Kidney epithelial cell (primary cell): ENCODE data around the gene CEP68. TPM values are rescaled to one million over a fixed set of nuclear protein-coding genes. Genes with fewer than 3 reads are reported as not detected.

Source experiments
- DNase-seq: peaks from one replicate; pipeline ENCODE4 v3.0.0-alpha.2; 2010; ENCODE audit warnings: low read depth
- H3K27me3 ChIP-seq: 2 replicates; pipeline ENCODE4 v1.6.0; 2011; ENCODE audit warnings: low read length; ENCODE audit not compliant: control insufficient read depth, insufficient read depth
- H3K36me3 ChIP-seq: 2 replicates; pipeline ENCODE4 v1.5.1; 2011; ENCODE audit warnings: low read length; ENCODE audit not compliant: control insufficient read depth, insufficient read depth
- H3K4me3 ChIP-seq: 2 replicates; pipeline ENCODE4 v1.5.1; 2011; ENCODE audit warnings: low read depth, mild to moderate bottlenecking, control low read depth, low read length
- total RNA-seq: library from RNA; depleted of rRNA; stranded (reverse); fragments of >200 nt; gene quantifications from 2 replicates; pipeline ENCODE4 v1.2.3, GENCODE V29; 2015
- TF ChIP-seq, protein P1 (sequence below): IDR thresholded peaks from 2 replicates; pipeline ENCODE4 v1.5.1; 2011; ENCODE audit warnings: mild to moderate bottlenecking, moderate library complexity, low read length, control low read depth, inconsistent platforms; ENCODE audit not compliant: insufficient read depth, poor library complexity, severe bottlenecking

Gene CEP68
- total RNA-seq, 1 donor from 2014 or later: 5.2 TPM

DNA sequence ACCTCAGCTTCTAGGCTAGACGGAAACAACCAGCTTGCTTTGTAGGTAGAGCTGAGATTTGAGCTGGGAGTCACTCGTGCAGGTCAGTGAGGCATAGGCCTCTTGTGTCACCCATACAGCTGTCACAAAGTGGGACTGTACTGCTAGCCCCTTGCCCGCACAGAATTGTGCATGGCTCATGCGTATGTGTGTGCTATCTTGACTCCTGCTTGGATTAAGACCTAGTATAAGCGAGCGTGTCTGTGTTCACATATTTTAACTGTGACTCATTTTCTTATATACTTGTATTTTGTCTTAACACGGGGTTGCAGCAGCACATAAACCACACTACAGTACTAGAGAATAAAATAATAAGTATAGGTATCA is 20.1 kb downstream of the CEP68 start:
- DNase-seq: no peak

DNA sequence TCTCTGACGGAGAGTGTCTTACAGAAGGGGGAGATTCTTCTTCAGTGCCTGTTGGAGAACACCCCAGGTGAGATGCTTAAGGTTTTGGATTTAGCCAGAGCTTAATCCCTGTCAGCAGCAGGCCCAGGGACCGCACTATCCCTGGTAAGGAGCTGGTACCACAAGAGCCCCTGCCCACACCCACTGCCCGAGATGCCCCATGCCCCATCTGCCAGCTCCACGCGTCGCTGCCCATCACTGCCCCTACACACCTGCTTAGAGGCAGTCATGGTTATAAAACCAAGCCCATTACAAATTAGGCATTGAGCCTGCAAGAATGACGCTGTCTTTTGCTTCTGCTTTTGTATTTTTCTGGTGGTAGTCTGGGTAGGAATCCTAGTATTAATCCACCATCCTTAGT is 21.7 kb downstream of the CEP68 start:
- Histone ChIP-seq H3K36me3 (peaks cover 4% of the 10 kb centered on the region), H3K4me3 (no peak overlapping the region), H3K27me3 (no peaks in the 10 kb centered on the region)
- DNase-seq: no peak
- TF ChIP-seq, protein P1, sequence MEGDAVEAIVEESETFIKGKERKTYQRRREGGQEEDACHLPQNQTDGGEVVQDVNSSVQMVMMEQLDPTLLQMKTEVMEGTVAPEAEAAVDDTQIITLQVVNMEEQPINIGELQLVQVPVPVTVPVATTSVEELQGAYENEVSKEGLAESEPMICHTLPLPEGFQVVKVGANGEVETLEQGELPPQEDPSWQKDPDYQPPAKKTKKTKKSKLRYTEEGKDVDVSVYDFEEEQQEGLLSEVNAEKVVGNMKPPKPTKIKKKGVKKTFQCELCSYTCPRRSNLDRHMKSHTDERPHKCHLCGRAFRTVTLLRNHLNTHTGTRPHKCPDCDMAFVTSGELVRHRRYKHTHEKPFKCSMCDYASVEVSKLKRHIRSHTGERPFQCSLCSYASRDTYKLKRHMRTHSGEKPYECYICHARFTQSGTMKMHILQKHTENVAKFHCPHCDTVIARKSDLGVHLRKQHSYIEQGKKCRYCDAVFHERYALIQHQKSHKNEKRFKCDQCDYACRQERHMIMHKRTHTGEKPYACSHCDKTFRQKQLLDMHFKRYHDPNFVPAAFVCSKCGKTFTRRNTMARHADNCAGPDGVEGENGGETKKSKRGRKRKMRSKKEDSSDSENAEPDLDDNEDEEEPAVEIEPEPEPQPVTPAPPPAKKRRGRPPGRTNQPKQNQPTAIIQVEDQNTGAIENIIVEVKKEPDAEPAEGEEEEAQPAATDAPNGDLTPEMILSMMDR: no peak

More for the DNA sequence above, 20.1 kb downstream of the CEP68 start:
- TF ChIP-seq, protein P1: no peak
- Histone ChIP-seq H3K4me3 (no peak overlapping the region), H3K36me3 (peaks cover 4% of the 10 kb centered on the region), H3K27me3 (no peaks in the 10 kb centered on the region)

DNA sequence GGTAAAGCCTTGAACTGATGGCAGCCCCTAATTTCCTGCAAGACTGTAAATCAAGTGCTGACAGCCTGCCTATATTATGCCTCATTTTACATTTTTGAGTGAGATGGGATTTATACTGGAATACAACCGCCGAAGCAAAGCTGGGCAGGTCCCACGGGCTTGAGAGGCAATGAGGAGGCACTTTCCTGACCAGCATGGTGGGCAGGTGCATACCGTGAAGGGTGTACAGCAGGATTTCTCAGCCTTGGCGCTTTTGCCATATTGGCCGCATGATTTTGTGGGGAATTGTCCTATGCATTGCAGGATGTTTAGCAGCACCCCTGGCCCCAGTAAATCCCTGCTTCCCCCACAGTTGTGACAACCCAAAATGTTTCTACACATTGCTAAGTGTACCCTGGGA is 22.8 kb downstream of the CEP68 start:
- H3K36me3 ChIP-seq: peaks cover 4% of the 10 kb centered on the region
- no peak for DNase-seq
- TF ChIP-seq, protein P1: no peak
- no peak overlapping the region for H3K4me3 ChIP-seq
- H3K27me3 ChIP-seq: no peaks in the 10 kb centered on the region

DNA sequence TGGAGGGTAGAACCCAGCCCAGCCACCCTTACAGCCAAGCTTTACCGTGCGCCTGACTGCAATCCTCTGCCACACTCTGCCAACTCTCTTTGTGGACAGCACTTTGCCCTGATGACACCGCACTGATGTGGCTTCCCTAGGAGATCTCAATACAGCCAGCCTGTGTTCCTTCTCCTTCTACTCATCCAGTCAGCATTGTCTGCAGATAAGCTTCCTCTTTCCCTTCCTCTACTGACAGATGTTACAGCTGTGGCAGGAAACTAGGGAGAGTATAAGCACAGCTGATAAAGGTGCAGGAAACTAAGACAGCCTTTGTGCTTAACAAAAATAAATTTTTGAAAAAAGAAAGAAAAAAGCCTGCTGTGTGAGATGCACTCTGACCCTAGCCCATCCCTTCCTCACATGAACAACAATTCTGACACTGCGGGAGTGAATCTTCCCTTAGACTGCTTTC is 25.0 kb downstream of the CEP68 start:
- Histone ChIP-seq H3K36me3 (peaks cover 4% of the 10 kb centered on the region), H3K4me3 (no peak overlapping the region), H3K27me3 (no peaks in the 10 kb centered on the region)
- TF ChIP-seq, protein P1: no peak
- DNase-seq: no peak

DNA sequence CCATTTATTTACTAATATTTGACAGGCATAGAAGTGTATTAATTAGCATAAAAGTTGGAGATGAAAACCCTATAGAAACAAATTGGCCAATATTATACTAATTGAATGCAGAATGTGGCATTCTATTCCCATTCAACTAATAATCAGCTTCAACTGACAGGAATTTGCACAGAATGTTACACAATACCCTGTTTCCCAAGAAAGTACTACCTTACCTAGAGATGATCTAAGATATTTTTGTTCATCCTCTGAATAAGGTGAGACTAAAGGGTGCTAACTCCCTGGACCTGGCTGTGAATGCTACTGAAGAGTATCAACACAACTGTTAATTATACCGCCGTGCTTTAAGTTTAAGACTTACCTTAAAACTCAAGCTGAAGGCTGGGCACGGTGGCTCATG is 28.9 kb downstream of the CEP68 start:
- no peak overlapping the region for H3K4me3 ChIP-seq
- no peaks in the 10 kb centered on the region for H3K36me3 ChIP-seq
- TF ChIP-seq, protein P1: no peak
- DNase-seq: no peak
- H3K27me3 ChIP-seq: no peaks in the 10 kb centered on the region

DNA sequence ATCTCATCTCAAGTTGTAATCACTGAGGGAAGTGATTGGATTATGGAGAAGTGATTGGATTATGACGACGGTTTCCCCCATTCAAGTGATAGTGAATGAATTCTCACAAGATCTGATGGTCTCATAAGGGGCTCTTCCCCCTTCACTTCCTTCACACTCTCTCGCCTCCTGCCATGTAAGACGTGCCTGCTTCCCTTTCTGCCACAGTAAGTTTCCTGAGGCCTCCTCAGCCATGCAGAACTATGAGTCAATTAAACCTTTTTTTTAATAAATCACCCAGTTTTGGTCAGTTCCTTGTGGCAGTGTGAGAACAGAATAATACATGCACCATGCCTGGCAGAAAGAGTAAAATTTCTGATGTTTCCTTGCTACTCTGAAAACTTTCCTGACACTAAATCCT is 36.6 kb downstream of the CEP68 start:
- DNase-seq: no peak
- no peaks in the 10 kb centered on the region for H3K27me3 ChIP-seq
- TF ChIP-seq, protein P1: no peak
- H3K4me3 ChIP-seq: no peak overlapping the region
- H3K36me3 ChIP-seq: no peaks in the 10 kb centered on the region
